Neural progenitor cell (in vitro differentiated cells): ENCODE data around the gene CHMP2A.

Experiments
- CTCF ChIP-seq: fragments of 200-600 bp; sonication (generic); IDR thresholded peaks from 2 replicates; pipeline ENCODE4 v1.5.1; 2017; ENCODE audit warnings: antibody characterized with exemption, mild to moderate bottlenecking
- EZH2 ChIP-seq: fragments of 200-600 bp; sonication (generic); IDR thresholded peaks from 2 replicates; pipeline ENCODE4 v1.6.1; 2017; ENCODE audit warnings: antibody characterized with exemption, mild to moderate bottlenecking, moderate library complexity

GRCh38 chr19:58553799-58554493, 959 bp downstream of the CHMP2A start:
- TF ChIP-seq CTCF (no peak), EZH2 (no peak)
